HG03460 (cell line): Measurements from ENCODE around the gene KLHL42.
A peak's percentile ranks its signal among the peaks of the same experiment; 100 is the strongest.
"Not testable (repeated sequence)": the region's sequence is repeated elsewhere in the genome, so short reads cannot be mapped to it uniquely, and the experiment has no call there.

Source experiments
- ATAC-seq: cut with Tn5 transposase; IDR thresholded peaks from one replicate; pipeline ENCODE4 v1.9.1; 2021; ENCODE audit not compliant: unreplicated experiment

Gene KLHL42

DNA sequence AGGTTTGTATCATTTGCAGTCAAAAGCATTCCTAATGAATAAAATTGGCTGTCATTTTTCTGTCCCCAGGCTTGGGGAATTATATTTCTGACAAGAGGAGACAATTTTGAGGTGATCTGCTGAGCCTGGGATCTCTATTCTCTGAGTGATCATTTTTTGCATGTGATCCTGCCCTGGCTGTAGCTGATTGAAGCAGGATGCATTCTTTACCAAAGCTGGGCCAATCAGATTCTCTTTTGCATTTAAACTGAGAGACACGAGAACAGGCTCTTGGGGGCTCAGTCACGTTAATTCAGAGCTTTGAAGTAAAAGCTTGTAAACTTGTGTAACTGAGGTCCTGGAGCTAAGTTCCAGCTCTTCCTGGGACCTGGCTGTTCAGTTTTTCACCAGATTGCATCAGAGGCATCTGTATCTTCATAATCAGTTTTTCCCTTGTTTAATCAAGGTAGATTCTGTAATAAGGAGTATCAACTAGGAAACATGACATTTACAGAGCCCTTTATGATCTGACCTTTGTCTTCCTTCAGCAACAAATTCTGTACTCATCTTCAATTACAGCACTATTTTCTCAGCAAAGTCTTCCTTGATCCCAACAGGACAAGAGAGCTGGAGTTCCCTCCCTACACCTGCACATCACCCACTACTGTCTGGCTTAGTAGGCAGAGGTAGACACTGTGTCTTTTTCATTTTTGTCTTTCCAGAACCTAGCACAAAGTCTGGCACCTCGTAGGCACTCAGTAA, 35.0 kb downstream of the KLHL42 start:
- no peak for ATAC-seq

- no peak for ATAC-seq
These were observed 37.7 kb downstream of the KLHL42 start for GRCh38 chr12:27817766-27818165.

GRCh38 chr12:27818401-27818918, 38.4 kb downstream of the KLHL42 start:
- ATAC-seq, result no peak

DNA sequence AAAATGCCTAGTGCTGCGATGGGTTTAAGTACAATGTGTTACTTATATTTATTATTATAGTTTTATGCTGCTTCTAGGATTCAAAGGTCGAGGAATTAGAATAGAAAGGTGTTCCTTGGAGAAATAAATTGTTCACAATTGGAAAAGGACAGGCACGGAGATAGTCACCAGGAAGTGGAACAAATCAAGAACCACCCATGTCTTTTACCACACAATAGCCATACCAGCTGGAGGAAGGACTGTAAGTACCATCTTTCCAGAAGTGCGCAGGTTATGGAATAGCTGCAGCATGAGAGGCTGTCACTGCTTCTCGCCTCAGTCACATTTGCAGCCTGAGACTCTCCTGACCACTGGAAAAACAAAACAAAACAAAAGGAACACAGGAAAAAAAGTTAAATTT, 40.5 kb downstream of the KLHL42 start:
- ATAC-seq, result no peak

DNA sequence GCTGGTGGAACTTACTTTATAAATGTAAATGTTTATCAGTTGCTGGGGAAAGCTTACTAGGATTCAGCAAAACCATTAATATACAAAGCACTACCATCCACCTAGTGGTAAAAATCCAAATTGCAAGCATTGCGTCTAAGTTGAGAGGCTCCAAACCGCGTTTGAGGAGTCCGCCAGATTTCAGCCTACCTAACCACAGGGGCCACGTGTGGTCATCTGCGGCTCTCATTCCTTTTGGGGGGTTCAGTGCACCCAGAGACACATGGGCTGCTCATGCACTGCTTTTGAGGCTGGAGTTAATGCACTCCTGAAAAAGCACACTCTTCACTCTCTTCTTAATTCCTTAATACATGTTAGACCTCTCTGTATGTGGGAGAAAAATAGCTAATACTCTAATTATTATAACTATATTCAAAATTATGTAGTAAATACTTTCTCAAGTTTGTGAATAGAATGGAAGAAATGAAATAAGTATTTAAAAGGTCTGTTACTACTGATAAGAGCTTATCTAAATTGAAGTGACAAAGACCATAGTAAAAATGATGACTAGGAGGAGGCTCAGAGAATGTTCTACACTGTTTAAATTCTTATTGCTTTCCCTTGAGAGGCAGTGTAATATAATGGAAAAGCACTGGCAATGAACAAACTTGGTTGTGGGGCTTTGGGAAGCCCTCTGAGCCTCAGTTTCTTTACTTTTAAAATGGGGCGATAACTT, 41.4 kb downstream of the KLHL42 start:
- ATAC-seq, result no peak

DNA sequence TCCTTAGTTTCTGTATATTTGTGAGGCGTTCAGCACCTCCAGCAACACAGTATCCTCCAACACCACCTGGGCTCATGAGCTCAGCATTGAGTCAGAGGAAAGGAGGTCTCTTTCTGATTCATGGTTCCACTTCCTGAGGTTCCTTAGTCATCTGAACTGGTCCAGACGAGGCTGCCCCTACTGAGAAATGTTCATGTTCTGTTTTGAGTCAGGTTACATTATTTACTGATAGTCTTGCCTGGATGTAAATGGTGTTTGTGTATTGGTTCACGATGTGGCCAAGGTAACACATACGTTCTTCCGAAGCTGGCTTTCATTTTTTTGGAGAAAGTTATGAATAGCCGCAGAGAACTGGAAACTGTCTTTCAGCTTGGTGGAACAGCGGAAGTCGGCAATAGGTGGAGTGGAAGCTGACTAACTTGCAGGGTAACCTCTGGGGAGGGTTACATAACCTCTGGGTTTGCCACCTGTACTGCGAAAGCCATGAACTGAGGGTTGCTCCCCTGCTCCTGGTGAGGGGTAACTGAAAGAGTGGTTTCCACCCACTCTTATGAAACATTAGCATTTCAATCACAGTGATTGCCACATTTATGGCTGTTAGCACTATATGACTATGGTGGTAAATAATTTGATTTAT, 42.2 kb downstream of the KLHL42 start:
- peak; percentile 69 for ATAC-seq

- no peak for ATAC-seq
These were observed 43.0 kb downstream of the KLHL42 start for GRCh38 chr12:27823038-27823437.

DNA sequence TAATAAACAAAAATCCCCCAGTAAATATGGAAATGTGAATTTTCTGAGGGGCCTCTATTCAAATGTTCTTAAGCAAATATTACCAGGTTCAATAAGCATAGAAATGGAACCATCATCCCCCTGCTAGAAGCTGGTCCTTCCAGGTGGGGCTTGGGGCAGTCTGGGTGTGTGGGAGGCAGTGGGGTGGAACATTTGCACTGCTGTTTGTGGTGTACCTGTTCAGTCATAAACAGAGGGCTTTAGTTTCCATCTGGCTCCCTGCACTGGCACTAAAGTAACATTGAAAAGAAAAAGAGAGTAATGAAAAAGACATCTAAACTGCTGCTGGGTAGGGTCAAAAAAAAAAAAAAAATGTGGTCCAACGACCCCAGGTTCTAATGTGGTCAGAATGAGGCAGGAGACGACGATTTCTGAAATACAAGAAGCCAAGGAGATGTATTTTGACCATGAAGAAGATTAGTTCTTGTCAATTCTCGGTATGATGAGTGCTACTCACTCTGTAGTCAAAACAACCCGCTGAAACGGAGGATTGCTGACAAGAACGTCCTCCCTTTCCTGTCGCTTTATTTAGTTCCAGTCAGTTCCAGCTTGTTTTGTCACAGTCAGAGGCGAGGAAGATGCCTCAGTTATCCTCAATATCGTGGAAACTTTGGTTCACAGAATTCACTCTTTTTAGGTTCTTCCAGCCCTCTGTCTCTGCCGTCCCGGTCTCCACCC, 44.3 kb downstream of the KLHL42 start:
- ATAC-seq, result peak; percentile 62

GRCh38 chr12:27826076-27826475, 46.0 kb downstream of the KLHL42 start:
- ATAC-seq, result no peak

- no peak for ATAC-seq
These were observed 48.2 kb downstream of the KLHL42 start for GRCh38 chr12:27828196-27828595.

DNA sequence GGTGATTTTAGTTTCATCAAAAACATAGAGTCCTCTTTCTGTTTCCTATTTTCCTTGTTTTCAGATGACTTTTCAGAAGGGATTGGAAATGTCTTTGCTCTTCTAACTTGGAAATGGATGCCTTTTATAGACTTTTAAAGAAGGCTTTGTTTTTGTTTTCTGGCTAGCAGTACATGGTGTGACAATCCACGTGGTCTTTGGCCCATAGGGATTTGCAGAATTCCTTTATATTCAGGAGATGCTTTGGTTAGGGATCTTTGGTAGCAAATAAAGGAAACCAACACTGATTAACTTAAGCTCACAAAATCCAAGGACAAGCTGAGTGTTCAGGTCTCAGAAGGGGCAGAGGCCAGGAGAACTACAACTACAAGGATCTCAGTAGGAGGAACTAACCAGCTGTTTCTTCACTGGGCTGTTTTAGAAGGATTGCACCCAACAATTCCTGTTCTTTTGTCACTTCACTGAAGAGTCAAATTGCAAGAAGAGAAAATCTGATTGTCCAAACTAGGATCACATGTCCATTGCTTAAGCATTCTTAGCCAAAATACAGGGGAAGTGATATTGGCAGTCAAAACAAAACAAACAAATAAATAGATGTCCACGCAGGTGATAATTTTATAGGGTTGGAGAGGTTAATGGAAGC, 58.6 kb downstream of the KLHL42 start:
- ATAC-seq, result no peak

GRCh38 chr12:27840229-27840999, 60.4 kb downstream of the KLHL42 start:
- ATAC-seq, result no peak

- ATAC-seq, result no peak
These were observed 61.4 kb downstream of the KLHL42 start for GRCh38 chr12:27841392-27841882.

DNA sequence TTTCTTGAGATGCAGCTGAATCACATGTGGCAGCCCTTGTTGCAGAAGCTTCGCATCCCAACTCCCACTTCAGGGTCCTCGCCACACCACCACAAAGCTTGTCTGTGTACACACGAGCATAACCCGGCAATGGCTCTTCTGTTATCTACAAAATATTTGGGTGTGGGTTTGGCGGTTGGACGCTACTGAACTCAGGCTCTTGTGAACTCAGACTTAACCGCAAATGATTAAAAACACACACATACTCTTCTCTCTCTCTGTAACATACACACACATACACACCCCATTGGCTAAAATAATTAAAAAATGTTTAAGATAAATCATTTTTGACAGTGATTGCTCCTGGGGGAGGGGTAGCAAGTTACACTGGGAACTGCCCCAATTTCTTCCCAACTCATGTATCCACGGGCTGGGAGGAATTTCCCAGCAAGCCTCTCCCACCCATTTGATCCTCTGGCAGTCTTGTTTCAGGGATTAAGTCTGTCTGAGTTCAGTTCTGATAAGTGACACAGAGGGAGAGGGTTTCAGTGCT, 63.7 kb downstream of the KLHL42 start:
- no peak for ATAC-seq

GRCh38 chr12:27844366-27845090, 64.5 kb downstream of the KLHL42 start:
- ATAC-seq, result no peak

DNA sequence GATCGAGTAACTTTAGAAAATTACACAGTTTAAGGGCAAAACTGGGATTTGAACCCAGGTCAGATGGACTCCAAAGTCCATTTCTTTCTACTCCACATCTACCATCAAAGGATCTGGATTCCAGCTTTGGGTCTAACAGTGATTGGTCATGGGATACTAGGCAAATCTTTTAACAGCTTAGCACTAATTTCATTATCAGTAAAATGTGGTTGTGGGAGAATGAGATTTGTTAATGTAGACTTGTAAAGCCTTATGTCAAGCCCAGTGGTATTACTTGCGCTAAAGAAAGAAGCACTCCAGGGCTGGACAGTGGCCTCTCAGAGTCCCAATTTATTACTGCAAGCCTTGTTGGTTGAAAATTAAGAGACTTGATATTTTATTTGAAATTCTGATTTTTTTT, 65.2 kb downstream of the KLHL42 start:
- ATAC-seq, result no peak

DNA sequence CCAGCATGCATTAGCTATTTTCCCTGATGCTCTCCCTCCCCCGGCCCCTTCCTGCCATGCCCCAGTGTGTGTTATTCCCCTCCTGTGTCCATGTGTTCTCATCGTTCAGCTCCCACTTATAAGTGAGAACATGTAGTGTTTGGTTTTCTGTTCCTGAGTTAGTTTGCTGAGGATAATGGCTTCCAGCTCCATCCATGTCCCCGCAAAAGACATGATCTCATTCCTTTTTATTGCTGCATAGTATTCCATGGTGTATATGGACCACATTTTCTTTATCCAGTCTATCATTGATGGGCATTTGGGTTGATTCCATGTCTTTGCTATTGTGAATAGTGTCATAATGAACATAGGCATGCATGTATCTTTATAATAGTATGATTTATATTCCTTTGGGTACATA, 65.7 kb downstream of the KLHL42 start:
- not testable (repeated sequence) for ATAC-seq

DNA sequence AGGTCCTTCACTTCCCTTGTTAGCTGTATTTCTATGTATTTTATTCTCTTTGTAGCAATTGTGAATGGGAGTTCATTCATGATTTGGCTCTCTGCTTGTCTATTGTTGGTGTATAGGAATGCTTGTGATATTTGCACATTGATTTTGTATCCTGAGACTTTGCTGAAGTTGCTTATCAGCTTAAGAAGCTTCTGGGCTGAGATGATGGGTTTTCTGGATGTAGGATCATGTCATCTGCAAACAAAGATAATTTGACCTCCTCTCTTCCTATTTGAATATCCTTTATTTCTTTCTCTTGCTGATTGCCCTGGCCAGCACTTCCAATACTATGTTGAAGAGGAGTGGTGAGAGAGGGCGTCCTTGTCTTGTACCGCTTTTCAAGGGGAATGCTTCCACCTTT, 67.3 kb downstream of the KLHL42 start:
- ATAC-seq, result not testable (repeated sequence)

DNA sequence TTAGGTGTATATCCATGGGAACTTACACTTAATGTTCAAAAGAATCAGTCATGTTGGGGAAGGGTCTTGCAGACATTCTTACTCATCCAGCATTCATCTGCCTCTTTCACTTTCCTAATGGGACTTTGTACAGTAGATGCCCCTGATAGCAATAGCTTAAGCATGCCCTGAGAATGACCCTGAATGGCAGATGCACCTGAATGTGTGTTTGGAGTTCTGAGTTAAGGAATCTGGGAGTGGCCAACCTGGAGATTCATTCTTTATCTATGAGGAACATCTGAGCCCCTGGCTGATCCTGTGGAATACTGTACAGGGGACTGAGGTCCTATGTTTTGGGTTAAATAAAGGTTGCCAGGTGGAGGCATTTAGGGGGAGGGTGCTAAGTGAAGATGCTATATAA, 71.3 kb downstream of the KLHL42 start:
- ATAC-seq, result no peak
